Esophagus muscularis mucosa (tissue), 3 donors: ENCODE results near the gene FBXL7.

ENCODE experiments used
- CTCF ChIP-seq, 3 experiments: fragments of 200-600 bp in 2 of 3; fragments of 450-650 bp in 1 of 3; sonication (generic) in 2 of 3; IDR thresholded peaks; one replicate each; pipeline ENCODE4 v1.5.1; 2017 to 2019; ENCODE audit warnings: antibody characterized with exemption in 3 of 3, mild to moderate bottlenecking in 2 of 3, moderate library complexity in 1 of 3
- EP300 ChIP-seq: sonication (generic); formaldehyde crosslinking; IDR thresholded peaks from one replicate; pipeline ENCODE4 v1.6.1; 2017; ENCODE audit warnings: antibody characterized with exemption

- no peak for TF ChIP-seq EP300
- no peak for TF ChIP-seq CTCF (IDR thresholded peaks at IDR 0.05)
Observed at GRCh38 chr5:15566306-15566705, 66.3 kb downstream of the FBXL7 start.
